HG02623 (cell line): ENCODE data around the gene DEFB108B.
"Not testable (repeated sequence)": the region's sequence is repeated elsewhere in the genome, so short reads cannot be mapped to it uniquely, and the experiment has no call there.

Experiments used
- ATAC-seq: cut with Tn5 transposase; IDR thresholded peaks from one replicate; pipeline ENCODE4 v1.9.1; 2021; ENCODE audit warnings: moderate library complexity; ENCODE audit not compliant: unreplicated experiment

The DEFB108B gene

GRCh38 chr11:71813481-71814355, 19.3 kb upstream of the DEFB108B start:
- ATAC-seq, result not testable (repeated sequence)

- ATAC-seq, result not testable (repeated sequence)
These were observed 11.5 kb upstream of the DEFB108B start for GRCh38 chr11:71821539-71821938.

- ATAC-seq, result not testable (repeated sequence)
These were observed 3.8 kb upstream of the DEFB108B start for GRCh38 chr11:71829247-71829646.

- ATAC-seq, result not testable (repeated sequence)
These were observed 3.3 kb upstream of the DEFB108B start for GRCh38 chr11:71829686-71830085.

- ATAC-seq, result not testable (repeated sequence)
These were observed 9.7 kb downstream of the DEFB108B start for GRCh38 chr11:71842720-71843119.

GRCh38 chr11:71843355-71843754, 10.4 kb downstream of the DEFB108B start:
- ATAC-seq, result not testable (repeated sequence)

- no peak for ATAC-seq
These were observed 10.9 kb downstream of the DEFB108B start for GRCh38 chr11:71843858-71844257.

GRCh38 chr11:71853895-71854294, 20.9 kb downstream of the DEFB108B start:
- not testable (repeated sequence) for ATAC-seq

- ATAC-seq, result not testable (repeated sequence)
These were observed 22.9 kb downstream of the DEFB108B start for GRCh38 chr11:71855880-71856279.

GRCh38 chr11:71860835-71861234, 27.8 kb downstream of the DEFB108B start:
- ATAC-seq, result not testable (repeated sequence)

GRCh38 chr11:71863978-71864627, 31.1 kb downstream of the DEFB108B start:
- not testable (repeated sequence) for ATAC-seq

GRCh38 chr11:71867209-71867608, 34.2 kb downstream of the DEFB108B start:
- not testable (repeated sequence) for ATAC-seq

- ATAC-seq, result not testable (repeated sequence)
These were observed 36.9 kb downstream of the DEFB108B start for GRCh38 chr11:71869931-71870330.

- ATAC-seq, result not testable (repeated sequence)
These were observed 37.7 kb downstream of the DEFB108B start for GRCh38 chr11:71870661-71871060.

GRCh38 chr11:71876262-71876661, 43.3 kb downstream of the DEFB108B start:
- not testable (repeated sequence) for ATAC-seq

GRCh38 chr11:71878059-71878458, 45.1 kb downstream of the DEFB108B start, which contains the start of gene DEFB131B:
TSS of gene DEFB131B (plus strand) at chr11:71878453. CDS start at chr11:71878453, 0 bp downstream.
- not testable (repeated sequence) for ATAC-seq

GRCh38 chr11:71885806-71886205, 52.8 kb downstream of the DEFB108B start:
- ATAC-seq, result not testable (repeated sequence)
